NCI-H2107 (cell line): ENCODE results near the gene NME7.

Experiments
- DNase-seq: peaks from one replicate; lab custom pipeline; 2025; lab: John Stamatoyannopoulos, UW

Gene NME7

GRCh38 chr1:169106921-169107602 is 260.5 kb downstream of the NME7 start:
- no peak for DNase-seq

GRCh38 chr1:169106095-169106920 is 261.3 kb downstream of the NME7 start, which contains the start of gene ATP1B1:
Gene ATP1B1, plus strand, starts transcription at chr1:169106690. Its CDS starts 140 bp downstream, at chr1:169106830.
- DNase-seq: peak; percentile 92

- DNase-seq: peak; percentile 90
Measured at GRCh38 chr1:169105434-169106094, 262.0 kb downstream of the NME7 start.

GRCh38 chr1:169105087-169105433 is 262.5 kb downstream of the NME7 start:
- no peak for DNase-seq

- peak; percentile 80 for DNase-seq
Measured at GRCh38 chr1:169103480-169103893, 264.1 kb downstream of the NME7 start.

GRCh38 chr1:169103002-169103401 is 264.6 kb downstream of the NME7 start:
- no peak for DNase-seq

GRCh38 chr1:169102567-169102966 is 265.0 kb downstream of the NME7 start:
- DNase-seq: peak; percentile 37

GRCh38 chr1:169100651-169101088 is 266.9 kb downstream of the NME7 start:
- DNase-seq: no peak

- no peak for DNase-seq
Measured at GRCh38 chr1:169100208-169100607, 267.4 kb downstream of the NME7 start.

GRCh38 chr1:169099561-169099960 is 268.0 kb downstream of the NME7 start:
- no peak for DNase-seq

GRCh38 chr1:169098380-169098779 is 269.2 kb downstream of the NME7 start:
- DNase-seq: no peak

GRCh38 chr1:169094897-169095569 is 272.6 kb downstream of the NME7 start:
- DNase-seq: no peak

GRCh38 chr1:169092399-169092798 is 275.2 kb downstream of the NME7 start:
- no peak for DNase-seq

GRCh38 chr1:169091480-169091941 is 276.1 kb downstream of the NME7 start:
- DNase-seq: no peak

GRCh38 chr1:169090900-169091311 is 276.7 kb downstream of the NME7 start:
- no peak for DNase-seq

GRCh38 chr1:169090308-169090899 is 277.2 kb downstream of the NME7 start:
- no peak for DNase-seq

- no peak for DNase-seq
Measured at GRCh38 chr1:169089776-169090175, 277.8 kb downstream of the NME7 start.

GRCh38 chr1:169087876-169088275 is 279.7 kb downstream of the NME7 start:
- DNase-seq: no peak

GRCh38 chr1:169086603-169087455 is 280.8 kb downstream of the NME7 start:
- no peak for DNase-seq

GRCh38 chr1:169085911-169086310 is 281.7 kb downstream of the NME7 start:
- DNase-seq: no peak
